GM18517 (cell line): ENCODE results near the gene SLX4IP.

Source experiments
- ATAC-seq: cut with Tn5 transposase; IDR thresholded peaks from one replicate; pipeline ENCODE4 v1.9.1; 2021; ENCODE audit warnings: mild to moderate bottlenecking, moderate library complexity; ENCODE audit not compliant: unreplicated experiment

Gene SLX4IP

GRCh38 chr20:10672624-10673127 is 237.6 kb downstream of the SLX4IP start:
- no peak for ATAC-seq

- no peak for ATAC-seq
Measured at GRCh38 chr20:10673176-10673841, 238.2 kb downstream of the SLX4IP start.

- peak; percentile 50 for ATAC-seq
Measured at GRCh38 chr20:10673842-10674683, 239.0 kb downstream of the SLX4IP start, which contains the start of gene JAG1. JAG1 (minus strand) TSS chr20:10673999; CDS start chr20:10673530, 469 bp downstream.

- peak; percentile 33 for ATAC-seq
Measured at GRCh38 chr20:10674684-10675449, 239.8 kb downstream of the SLX4IP start.

GRCh38 chr20:10675450-10675848 is 240.3 kb downstream of the SLX4IP start:
- ATAC-seq, result no peak

GRCh38 chr20:10676518-10676917 is 241.4 kb downstream of the SLX4IP start:
- ATAC-seq, result no peak
